ENCODE data around the gene DFFA. TPM values are rescaled to one million over a fixed set of nuclear protein-coding genes. Genes with fewer than 3 reads are reported as not detected.

DFFA gene, protein sequence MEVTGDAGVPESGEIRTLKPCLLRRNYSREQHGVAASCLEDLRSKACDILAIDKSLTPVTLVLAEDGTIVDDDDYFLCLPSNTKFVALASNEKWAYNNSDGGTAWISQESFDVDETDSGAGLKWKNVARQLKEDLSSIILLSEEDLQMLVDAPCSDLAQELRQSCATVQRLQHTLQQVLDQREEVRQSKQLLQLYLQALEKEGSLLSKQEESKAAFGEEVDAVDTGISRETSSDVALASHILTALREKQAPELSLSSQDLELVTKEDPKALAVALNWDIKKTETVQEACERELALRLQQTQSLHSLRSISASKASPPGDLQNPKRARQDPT
- total RNA-seq = 34.2 and 45.5 TPM in 2 replicates

DNA sequence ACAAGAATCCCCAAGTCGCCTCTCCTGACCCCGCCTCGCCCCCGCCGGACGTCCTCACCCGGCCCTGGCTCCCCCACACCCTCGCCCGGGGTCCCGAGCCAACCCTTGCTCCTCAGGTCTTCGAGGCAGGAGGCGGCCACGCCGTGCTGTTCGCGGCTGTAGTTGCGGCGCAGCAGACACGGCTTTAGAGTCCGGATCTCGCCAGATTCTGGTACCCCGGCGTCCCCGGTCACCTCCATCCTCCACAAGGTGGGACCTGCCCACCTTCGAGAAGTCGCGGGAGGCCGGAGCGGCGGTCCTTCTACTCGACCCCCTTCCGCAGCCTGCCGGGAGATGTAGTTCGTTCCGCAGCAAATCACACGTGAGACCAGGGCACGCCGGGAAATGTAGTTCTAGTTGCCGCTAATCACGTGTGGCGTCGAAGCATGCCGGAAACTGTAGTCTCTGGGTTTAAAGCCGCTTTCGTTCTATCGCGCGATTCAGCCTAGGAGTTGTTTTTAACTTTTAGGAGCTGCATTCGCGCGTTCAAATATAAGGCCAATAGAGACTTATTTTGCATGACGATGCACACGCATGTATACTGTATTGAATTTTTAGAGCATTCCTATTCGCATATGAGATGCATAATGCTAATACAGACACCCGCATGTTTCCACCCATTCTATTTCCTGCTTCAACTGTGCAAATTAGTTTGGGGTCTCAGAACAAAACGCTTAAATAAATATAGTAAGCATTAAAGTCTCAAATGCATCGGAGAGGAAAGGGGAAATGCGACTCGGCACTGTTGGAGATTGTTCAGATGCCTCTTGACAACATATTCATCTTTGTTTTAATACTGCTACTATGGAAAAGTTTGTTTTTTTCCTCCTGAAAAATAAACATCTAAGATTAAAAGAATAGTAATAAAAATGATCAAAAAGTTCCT, at the start of gene DFFA:
Gene DFFA, minus strand, starts transcription at position 310 of the 925 bp plus-strand sequence. Its CDS starts 71 bp downstream, at position 239.

DNA sequence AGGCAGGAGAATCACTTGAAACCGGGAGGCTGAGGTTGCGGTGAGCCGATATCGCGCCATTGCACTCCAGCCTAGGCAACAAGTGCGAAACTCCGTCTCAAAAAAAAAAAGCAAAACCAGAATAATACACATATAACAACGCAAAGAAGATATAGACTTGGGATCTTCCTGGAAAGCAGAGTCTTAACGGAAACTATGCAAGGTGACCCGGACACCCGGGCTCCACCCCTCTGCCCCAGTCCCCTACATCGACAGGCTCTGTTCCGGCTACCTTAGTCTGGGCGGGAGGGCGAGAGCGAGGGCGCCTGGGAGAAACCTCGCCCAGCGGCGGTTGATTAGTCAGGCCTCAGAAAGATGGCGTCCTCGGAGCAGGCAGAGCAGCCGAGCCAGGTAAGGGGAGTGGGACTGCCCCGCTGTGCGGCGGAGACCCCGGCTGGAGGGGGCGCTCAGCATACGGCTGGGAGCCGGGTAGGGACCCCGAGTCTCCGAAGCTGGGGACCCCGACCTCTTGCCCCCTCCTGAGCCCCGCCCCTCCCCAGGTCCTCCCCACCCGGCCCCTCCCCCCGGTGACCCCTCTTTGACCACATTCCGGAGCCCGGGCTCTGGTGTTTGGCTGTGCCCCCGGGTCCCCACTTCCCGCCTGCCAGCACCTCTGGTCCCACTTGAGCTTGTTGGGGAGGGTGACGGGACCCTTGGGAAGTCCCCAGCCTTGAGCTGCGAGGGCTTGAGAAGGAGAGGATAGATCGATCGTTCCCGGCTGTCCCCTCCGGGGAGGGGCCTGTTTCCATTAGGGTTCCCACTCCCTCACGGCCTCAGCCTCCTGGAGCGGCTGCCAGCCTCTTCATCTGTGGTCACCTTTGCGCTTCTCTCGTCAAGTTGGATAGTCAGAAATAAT, 2.5 kb upstream of the DFFA start, which contains the start of gene PEX14:
Gene PEX14, plus strand, starts transcription at position 338 of the 895 bp plus-strand sequence. Its CDS starts 17 bp downstream, at position 355.

DNA sequence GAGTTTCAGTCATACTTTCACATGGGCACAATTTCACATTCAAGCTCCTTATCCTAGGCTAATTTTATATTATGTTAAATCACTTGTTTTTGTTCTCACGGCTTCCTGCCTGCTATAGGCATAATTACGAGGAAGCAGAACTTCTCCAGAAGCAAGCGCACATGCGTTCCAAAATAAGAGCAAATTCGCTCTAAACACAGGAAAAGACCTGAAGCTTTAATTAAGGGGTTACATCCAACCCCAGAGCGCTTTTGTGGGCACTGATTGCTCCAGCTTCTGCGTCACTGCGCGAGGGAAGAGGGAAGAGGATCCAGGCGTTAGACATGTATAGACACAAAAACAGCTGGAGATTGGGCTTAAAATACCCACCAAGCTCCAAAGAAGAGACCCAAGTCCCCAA, 22.6 kb downstream of the DFFA start, which contains the start of gene CORT:
Gene CORT, plus strand, starts transcription at position 281 of the 400 bp plus-strand sequence. CDS start 193 bp downstream, outside the sequence.

DNA sequence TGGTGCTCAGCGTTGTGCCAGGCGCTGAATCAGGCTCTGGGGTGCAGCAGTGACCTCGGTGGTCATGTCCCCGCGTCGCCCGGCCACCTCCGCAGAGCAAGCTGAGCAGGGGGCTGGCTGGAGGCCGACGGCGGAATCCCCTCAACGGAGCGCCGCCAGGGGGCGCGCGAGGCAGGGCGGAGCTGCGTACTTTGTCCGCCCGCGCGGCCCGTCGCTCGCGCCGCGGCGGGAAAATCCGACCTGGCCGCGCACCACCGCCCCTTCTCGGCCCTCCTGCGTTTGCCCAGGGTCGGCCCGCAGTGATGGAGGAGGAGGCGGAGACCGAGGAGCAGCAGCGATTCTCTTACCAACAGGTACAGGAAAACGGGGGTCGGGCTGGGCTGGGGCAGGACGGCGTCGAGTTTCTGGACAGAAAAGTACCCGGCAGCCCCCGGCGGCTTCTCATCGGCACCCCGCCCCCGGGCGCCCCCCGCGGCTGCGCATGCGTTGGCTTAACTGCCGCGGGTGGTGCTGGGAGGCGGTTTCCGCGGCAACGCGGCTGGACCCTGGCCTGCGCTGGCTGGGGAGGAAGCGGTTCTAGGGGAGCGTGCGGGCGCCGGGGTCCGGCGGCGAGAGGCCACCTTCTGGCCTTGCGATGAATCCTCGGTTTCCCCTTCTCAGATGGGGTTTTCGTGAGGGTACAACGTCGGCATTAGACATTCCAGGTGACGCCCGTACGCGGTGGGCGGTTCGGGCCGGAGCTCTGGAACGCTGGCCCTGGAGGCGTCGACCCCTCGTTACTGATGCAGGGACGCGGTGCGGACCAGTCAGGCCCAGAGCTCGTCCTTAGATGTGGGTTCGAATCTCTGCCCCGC, 41.9 kb downstream of the DFFA start, which contains the start of gene CENPS:
Gene CENPS, plus strand, starts transcription at position 218 of the 854 bp plus-strand sequence. Its CDS starts 85 bp downstream, at position 303.

Other genes starting within 250 kb of the DFFA start
- gene PGD, start 73.5 kb downstream of the DFFA start, total RNA-seq = 234 and 565 TPM in 2 replicates
- 10.6 and 16.7 TPM in 2 replicates for gene CENPS, start 42.1 kb downstream of the DFFA start, total RNA-seq
- not detected in 2 replicates for gene CORT, start 22.5 kb downstream of the DFFA start, total RNA-seq
- 16.0 and 17.5 TPM in 2 replicates for gene PEX14, start 2.4 kb upstream of the DFFA start, total RNA-seq

Measured in smooth muscle cell of trachea (primary cell).